ENCODE measurements around the gene DCAF11.

DNA sequence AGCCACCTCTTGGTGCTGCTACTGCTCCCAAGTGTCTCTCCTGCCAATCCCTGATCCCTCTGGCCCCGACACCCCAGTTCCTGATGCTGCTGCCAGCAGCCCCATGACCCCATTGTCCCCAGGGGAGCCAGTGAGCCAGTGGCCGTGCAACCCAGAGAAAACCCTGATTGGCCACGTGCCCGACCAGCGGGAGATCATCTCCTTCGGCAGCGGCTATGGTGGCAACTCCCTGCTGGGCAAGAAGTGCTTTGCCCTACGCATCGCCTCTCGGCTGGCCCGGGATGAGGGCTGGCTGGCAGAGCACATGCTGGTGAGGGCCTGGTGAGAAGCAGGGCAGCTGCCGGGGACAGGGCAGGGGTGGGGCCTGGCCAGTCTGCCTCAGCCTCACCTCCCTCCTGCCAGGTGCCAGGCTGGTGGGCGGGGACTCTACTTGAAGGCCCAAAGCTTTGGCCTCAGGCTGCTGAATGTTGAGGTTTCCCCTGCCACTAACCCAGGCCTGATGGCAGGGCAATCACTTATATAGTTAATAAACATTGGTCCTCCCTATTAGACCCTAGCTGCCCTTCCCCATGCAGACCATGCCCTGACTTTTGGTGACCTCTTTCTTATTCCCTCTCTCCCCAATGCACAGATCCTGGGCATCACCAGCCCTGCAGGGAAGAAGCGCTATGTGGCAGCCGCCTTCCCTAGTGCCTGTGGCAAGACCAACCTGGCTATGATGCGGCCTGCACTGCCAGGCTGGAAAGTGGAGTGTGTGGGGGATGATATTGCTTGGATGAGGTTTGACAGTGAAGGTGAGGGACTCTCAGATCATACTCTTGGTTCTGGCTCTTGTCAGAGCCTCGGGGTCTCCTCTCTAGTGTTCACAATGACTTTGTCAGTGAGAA is 15.4 kb upstream of the DCAF11 start:
- TF ChIP-seq, protein P1, sequence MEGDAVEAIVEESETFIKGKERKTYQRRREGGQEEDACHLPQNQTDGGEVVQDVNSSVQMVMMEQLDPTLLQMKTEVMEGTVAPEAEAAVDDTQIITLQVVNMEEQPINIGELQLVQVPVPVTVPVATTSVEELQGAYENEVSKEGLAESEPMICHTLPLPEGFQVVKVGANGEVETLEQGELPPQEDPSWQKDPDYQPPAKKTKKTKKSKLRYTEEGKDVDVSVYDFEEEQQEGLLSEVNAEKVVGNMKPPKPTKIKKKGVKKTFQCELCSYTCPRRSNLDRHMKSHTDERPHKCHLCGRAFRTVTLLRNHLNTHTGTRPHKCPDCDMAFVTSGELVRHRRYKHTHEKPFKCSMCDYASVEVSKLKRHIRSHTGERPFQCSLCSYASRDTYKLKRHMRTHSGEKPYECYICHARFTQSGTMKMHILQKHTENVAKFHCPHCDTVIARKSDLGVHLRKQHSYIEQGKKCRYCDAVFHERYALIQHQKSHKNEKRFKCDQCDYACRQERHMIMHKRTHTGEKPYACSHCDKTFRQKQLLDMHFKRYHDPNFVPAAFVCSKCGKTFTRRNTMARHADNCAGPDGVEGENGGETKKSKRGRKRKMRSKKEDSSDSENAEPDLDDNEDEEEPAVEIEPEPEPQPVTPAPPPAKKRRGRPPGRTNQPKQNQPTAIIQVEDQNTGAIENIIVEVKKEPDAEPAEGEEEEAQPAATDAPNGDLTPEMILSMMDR (conservative IDR thresholded peaks at IDR 0.05; ENCODE audit: low read depth, low read length), result no peak
- no peak for TF ChIP-seq EZH2 (IDR thresholded peaks at IDR 0.05; ENCODE audit: low read length, unreplicated experiment)
- no peak for TF ChIP-seq EZH2phosphoT487 (IDR thresholded peaks at IDR 0.05; ENCODE audit: borderline replicate concordance, low read length)
